ENCODE measurements around the gene FAM9C.

The FAM9C gene

DNA sequence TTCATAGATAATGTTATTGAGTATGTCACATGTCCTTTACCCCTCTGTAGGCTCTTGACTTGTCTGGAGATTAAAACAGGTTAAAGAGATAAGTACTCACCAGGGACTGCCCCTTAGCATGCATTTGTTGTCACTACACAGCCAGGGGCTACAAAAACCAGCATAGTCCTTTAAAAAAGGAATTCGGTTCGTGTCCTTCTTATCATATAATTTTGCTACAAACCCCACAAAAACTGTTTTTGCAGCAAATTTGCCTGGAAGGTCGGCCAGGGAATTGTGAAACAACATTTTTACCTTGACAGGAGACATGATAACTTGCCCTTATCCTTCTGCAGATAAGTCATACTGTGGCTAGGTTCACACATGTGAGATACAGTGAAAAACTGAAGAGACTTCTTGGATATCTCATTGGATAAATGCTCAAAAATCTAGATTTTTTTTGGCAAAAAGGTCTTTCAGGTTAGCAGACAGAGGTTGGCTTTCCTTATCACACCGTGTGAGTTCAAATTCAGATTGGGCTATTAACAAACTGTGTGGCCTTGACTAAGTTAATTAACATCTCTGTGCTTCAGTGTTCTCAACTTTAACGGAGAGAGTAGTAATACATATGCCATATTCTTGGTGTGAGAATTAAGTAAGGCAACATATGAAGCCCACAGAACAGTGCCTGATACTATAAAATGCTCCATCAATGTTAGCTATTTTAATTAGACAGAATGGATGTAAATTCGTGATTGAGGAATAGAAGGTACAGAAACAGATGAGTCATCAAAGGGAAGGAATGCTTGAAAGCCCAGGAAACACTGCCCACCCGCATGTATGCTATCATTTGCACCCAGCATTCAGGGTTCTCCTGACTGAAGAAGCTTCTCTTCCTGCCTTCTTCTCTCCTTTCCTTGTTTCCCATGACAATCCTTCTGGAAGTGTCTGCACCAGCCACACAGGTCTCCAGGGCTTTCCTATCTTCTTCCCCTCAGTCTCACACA, 30.0 kb downstream of the FAM9C start:
- H3K27ac ChIP-seq (ENCODE audit: low read length) = peak overlapping the region; percentile 23

DNA sequence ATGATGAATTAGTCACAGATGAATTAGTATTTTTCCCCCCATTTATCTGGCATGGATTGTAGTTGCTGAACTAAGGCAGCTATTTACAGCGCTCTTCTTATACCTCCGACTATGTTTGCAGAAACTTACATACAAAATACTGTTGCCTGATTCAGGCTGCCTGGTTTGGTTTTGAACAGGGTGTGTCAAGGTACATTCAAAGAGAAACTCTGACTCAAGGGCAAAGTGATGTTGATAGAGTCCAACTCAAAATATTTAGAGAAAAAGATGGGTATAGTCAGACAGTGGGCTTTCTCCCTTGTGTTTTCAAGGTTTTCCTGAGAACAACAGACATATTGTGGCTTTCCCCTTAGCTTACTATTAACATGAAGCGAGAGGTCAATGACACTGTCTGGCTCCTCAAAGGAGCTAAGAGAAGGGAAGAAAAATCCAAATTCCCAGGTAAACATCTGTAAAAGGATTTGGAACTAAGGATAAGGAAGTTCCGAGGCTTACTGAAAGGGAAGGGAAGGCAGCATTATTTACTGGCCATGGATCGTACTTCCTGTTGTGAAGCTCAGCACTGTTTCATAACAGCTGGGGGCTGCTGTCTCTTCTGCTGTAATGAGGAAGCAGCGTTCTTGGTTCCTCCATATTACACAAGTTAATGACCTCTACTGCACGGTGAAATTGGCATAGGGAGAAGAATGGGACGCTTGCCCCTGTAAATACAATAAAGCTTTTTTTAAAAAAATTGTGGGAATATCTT, 30.9 kb downstream of the FAM9C start:
- Histone ChIP-seq H3K27ac (ENCODE audit: low read length) (peak overlapping the region; percentile 67), H3K36me3 (ENCODE audit: control insufficient read depth in 1 of 2, insufficient read depth in 2 of 2, low read length in 2 of 2) (no peaks in the 10 kb centered on the region)

More for the DNA sequence above, 30.0 kb downstream of the FAM9C start:
- Histone ChIP-seq H3K9me3 (ENCODE audit: control insufficient read depth in 1 of 2, low read length in 2 of 2) (no peaks in the 10 kb centered on the region), H3K4me1 (ENCODE audit: control insufficient read depth in 1 of 2, insufficient read depth in 2 of 2, low read length in 2 of 2) (peaks cover 3 to 4% of the 10 kb centered on the region in 2 donors), H3K27me3 (ENCODE audit: low read depth, low read length) (no peaks in the 10 kb centered on the region), H3K36me3 (ENCODE audit: control insufficient read depth in 1 of 2, insufficient read depth in 2 of 2, low read length in 2 of 2) (no peaks in the 10 kb centered on the region), H3K4me3 (ENCODE audit: low read depth in 1 of 2, low read length in 2 of 2) (no peak overlapping the region)

GRCh38 chrX:13010546-13010945, 33.9 kb downstream of the FAM9C start:
- H3K27ac ChIP-seq (ENCODE audit: low read length) = no peak overlapping the region
- H3K4me3 ChIP-seq (ENCODE audit: low read depth in 1 of 2, low read length in 2 of 2) = no peak overlapping the region
- peaks cover 11 to 19% of the 10 kb centered on the region in 2 donors for H3K4me1 ChIP-seq (ENCODE audit: control insufficient read depth in 1 of 2, insufficient read depth in 2 of 2, low read length in 2 of 2)
- H3K9me3 ChIP-seq (ENCODE audit: control insufficient read depth in 1 of 2, low read length in 2 of 2) = no peaks in the 10 kb centered on the region
- H3K36me3 ChIP-seq (ENCODE audit: control insufficient read depth in 1 of 2, insufficient read depth in 2 of 2, low read length in 2 of 2) = no peaks in the 10 kb centered on the region
- no peaks in the 10 kb centered on the region for H3K27me3 ChIP-seq (ENCODE audit: low read depth, low read length)

More for the DNA sequence above, 30.9 kb downstream of the FAM9C start:
- H3K9me3 ChIP-seq (ENCODE audit: control insufficient read depth in 1 of 2, low read length in 2 of 2) = no peaks in the 10 kb centered on the region
- H3K4me1 ChIP-seq (ENCODE audit: control insufficient read depth in 1 of 2, insufficient read depth in 2 of 2, low read length in 2 of 2) = peaks cover 3 to 4% of the 10 kb centered on the region in 2 donors
- H3K27me3 ChIP-seq (ENCODE audit: low read depth, low read length) = no peaks in the 10 kb centered on the region
- H3K4me3 ChIP-seq (ENCODE audit: low read depth in 1 of 2, low read length in 2 of 2) = no peak overlapping the region

GRCh38 chrX:13009844-13010243, 34.6 kb downstream of the FAM9C start:
- H3K27me3 ChIP-seq (ENCODE audit: low read depth, low read length) = no peaks in the 10 kb centered on the region

GRCh38 chrX:13009273-13009672, 35.1 kb downstream of the FAM9C start:
- Histone ChIP-seq H3K36me3 (ENCODE audit: control insufficient read depth in 1 of 2, insufficient read depth in 2 of 2, low read length in 2 of 2) (no peaks in the 10 kb centered on the region), H3K4me3 (ENCODE audit: low read depth in 1 of 2, low read length in 2 of 2) (no peak overlapping the region), H3K4me1 (ENCODE audit: control insufficient read depth in 1 of 2, insufficient read depth in 2 of 2, low read length in 2 of 2) (peaks cover 10 to 19% of the 10 kb centered on the region in 2 donors), H3K9me3 (ENCODE audit: control insufficient read depth in 1 of 2, low read length in 2 of 2) (no peaks in the 10 kb centered on the region), H3K27me3 (ENCODE audit: low read depth, low read length) (no peaks in the 10 kb centered on the region), H3K27ac (ENCODE audit: low read length) (no peak overlapping the region)

More at GRCh38 chrX:13009844-13010243, 34.6 kb downstream of the FAM9C start:
- Histone ChIP-seq H3K4me1 (ENCODE audit: control insufficient read depth in 1 of 2, insufficient read depth in 2 of 2, low read length in 2 of 2) (peaks cover 11 to 19% of the 10 kb centered on the region in 2 donors), H3K4me3 (ENCODE audit: low read depth in 1 of 2, low read length in 2 of 2) (no peak overlapping the region), H3K27ac (ENCODE audit: low read length) (no peak overlapping the region), H3K9me3 (ENCODE audit: control insufficient read depth in 1 of 2, low read length in 2 of 2) (no peaks in the 10 kb centered on the region), H3K36me3 (ENCODE audit: control insufficient read depth in 1 of 2, insufficient read depth in 2 of 2, low read length in 2 of 2) (no peaks in the 10 kb centered on the region)

DNA sequence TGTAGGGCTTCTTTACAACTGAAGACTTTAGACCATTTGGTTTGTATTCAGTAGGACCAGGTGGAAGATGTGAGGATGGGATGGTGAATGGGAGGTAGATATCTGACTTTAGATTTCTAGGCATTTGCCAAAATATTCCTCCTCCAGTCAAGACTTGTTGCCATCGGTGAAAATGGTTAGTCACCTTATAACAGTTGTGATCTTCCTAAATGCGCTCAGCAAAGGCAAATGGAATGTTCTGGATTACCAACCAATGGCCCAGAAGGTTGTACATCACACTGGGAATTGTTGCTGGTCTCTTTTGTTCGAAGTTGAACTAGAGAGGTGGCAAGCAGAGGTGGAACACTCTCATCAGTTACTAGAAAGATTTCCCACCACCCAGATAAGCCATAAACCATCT, 35.6 kb downstream of the FAM9C start:
- Histone ChIP-seq H3K4me3 (ENCODE audit: low read depth in 1 of 2, low read length in 2 of 2) (no peak overlapping the region), H3K4me1 (ENCODE audit: control insufficient read depth in 1 of 2, insufficient read depth in 2 of 2, low read length in 2 of 2) (peaks cover 8 to 19% of the 10 kb centered on the region in 2 donors), H3K9me3 (ENCODE audit: control insufficient read depth in 1 of 2, low read length in 2 of 2) (no peaks in the 10 kb centered on the region), H3K36me3 (ENCODE audit: control insufficient read depth in 1 of 2, insufficient read depth in 2 of 2, low read length in 2 of 2) (no peaks in the 10 kb centered on the region), H3K27me3 (ENCODE audit: low read depth, low read length) (no peaks in the 10 kb centered on the region), H3K27ac (ENCODE audit: low read length) (no peak overlapping the region)

DNA sequence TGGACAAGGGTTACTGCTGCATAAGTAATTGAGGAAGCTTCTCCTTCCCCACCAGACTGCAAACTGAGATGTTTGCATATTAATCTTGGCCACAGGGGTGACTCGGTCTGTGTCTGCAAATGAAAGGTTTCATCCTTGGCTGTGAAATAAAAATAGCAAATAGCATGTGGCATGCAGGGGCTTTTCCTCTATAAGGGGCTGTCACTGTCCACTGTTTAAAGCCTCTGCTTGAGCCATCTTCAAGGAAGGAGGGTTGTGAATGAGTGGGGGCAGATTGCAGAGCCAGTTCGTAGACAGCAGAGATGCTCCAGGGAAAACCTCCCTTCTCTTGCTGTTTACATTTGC, 36.3 kb downstream of the FAM9C start:
- H3K27me3 ChIP-seq (ENCODE audit: low read depth, low read length) = no peaks in the 10 kb centered on the region
- peaks cover 8 to 16% of the 10 kb centered on the region in 2 donors for H3K4me1 ChIP-seq (ENCODE audit: control insufficient read depth in 1 of 2, insufficient read depth in 2 of 2, low read length in 2 of 2)
- no peaks in the 10 kb centered on the region for H3K9me3 ChIP-seq (ENCODE audit: control insufficient read depth in 1 of 2, low read length in 2 of 2)
- H3K36me3 ChIP-seq (ENCODE audit: control insufficient read depth in 1 of 2, insufficient read depth in 2 of 2, low read length in 2 of 2) = no peaks in the 10 kb centered on the region
- no peak overlapping the region for H3K4me3 ChIP-seq (ENCODE audit: low read depth in 1 of 2, low read length in 2 of 2)
- no peak overlapping the region for H3K27ac ChIP-seq (ENCODE audit: low read length)

GRCh38 chrX:13007519-13008188, 36.8 kb downstream of the FAM9C start:
- H3K27ac ChIP-seq (ENCODE audit: low read length) = no peak overlapping the region
- no peaks in the 10 kb centered on the region for H3K36me3 ChIP-seq (ENCODE audit: control insufficient read depth in 1 of 2, insufficient read depth in 2 of 2, low read length in 2 of 2)
- H3K9me3 ChIP-seq (ENCODE audit: control insufficient read depth in 1 of 2, low read length in 2 of 2) = no peaks in the 10 kb centered on the region
- peaks cover 8 to 15% of the 10 kb centered on the region in 2 donors for H3K4me1 ChIP-seq (ENCODE audit: control insufficient read depth in 1 of 2, insufficient read depth in 2 of 2, low read length in 2 of 2)
- no peak overlapping the region for H3K4me3 ChIP-seq (ENCODE audit: low read depth in 1 of 2, low read length in 2 of 2)
- no peaks in the 10 kb centered on the region for H3K27me3 ChIP-seq (ENCODE audit: low read depth, low read length)

DNA sequence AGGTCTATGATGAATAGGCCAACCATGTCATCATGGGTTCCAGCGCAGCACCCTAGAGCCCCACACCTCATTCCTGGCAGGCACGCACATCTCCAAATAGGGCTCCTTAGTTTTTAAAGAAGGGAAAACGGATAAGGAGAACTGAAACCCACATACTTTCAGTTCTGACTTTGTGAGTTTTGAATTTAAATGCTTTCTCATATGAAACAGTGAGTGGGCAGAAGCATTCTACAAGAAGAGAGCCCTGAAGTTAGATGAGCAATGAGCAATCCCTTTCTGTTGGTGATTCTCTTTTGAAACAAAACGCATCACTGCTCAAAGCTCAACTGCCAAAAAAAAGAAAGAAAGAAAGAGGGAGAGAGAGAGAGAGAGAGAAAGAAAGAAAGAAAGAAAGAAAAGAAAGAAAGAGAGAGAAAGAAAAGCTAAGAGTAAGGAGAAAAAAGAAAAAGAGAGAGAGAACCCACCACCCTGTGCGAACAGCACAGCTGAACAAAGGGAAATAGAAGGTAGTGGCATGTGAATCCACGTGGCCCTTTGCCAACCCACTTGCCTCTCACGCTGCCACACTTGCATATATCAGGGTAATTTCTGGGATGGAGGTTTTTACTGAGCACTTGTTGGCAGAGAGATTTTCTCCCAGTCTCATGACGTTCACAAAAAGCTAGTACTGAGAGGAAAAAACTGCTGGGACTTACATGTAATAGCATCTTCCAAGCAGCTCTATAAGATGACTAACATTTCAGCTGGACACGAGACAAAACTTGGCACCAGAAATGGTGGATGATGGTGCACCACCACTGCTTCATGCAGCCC, 38.6 kb downstream of the FAM9C start:
- no peak overlapping the region for H3K4me3 ChIP-seq (ENCODE audit: low read depth in 1 of 2, low read length in 2 of 2)
- H3K4me1 ChIP-seq (ENCODE audit: control insufficient read depth in 1 of 2, insufficient read depth in 2 of 2, low read length in 2 of 2) = peaks cover 8 to 15% of the 10 kb centered on the region in 2 donors
- H3K27ac ChIP-seq (ENCODE audit: low read length) = peak overlapping the region; percentile 31
- H3K27me3 ChIP-seq (ENCODE audit: low read depth, low read length) = no peaks in the 10 kb centered on the region
- no peaks in the 10 kb centered on the region for H3K9me3 ChIP-seq (ENCODE audit: control insufficient read depth in 1 of 2, low read length in 2 of 2)
- no peaks in the 10 kb centered on the region for H3K36me3 ChIP-seq (ENCODE audit: control insufficient read depth in 1 of 2, insufficient read depth in 2 of 2, low read length in 2 of 2)

DNA sequence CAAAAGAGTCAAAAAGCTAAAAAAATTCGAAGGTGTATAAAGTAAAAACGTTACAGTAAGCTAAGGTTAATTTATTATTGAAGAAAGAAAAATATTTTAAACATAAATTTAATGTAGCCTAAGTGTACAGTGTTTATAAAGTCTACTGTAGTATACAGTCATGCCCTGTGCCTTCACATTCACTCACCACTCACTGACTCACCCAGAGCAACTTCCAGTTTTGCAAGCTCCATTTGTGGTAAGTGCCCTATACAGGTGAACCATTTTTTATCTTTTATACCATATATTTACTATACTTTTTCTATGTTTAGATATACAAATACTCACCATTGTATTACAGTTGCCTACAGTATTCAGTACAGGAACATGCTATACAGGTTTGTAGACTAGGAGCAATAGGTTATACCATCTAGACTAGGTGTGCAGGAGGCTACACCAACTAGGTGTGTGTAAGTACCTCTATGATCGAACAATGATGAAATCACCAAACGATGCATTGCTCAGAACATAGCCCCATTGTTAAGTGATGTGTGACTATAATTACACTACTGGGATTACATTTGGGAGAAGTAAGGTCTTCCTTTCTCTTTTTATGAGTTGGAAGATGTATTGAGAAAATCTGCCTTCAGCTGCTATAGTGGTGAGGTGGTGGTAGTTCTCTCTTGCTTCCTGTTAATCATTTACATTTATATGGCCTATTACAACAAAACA, 42.3 kb downstream of the FAM9C start:
- H3K27ac ChIP-seq (ENCODE audit: low read length) = no peak overlapping the region
- peaks cover under 1 to 9% of the 10 kb centered on the region in 2 donors for H3K4me1 ChIP-seq (ENCODE audit: control insufficient read depth in 1 of 2, insufficient read depth in 2 of 2, low read length in 2 of 2)
- no peak overlapping the region for H3K4me3 ChIP-seq (ENCODE audit: low read depth in 1 of 2, low read length in 2 of 2)

More for the DNA sequence above, 42.3 kb downstream of the FAM9C start:
- Histone ChIP-seq H3K36me3 (ENCODE audit: control insufficient read depth in 1 of 2, insufficient read depth in 2 of 2, low read length in 2 of 2) (no peaks in the 10 kb centered on the region), H3K27me3 (ENCODE audit: low read depth, low read length) (no peaks in the 10 kb centered on the region), H3K9me3 (ENCODE audit: control insufficient read depth in 1 of 2, low read length in 2 of 2) (no peaks in the 10 kb centered on the region)
